Transverse colon (tissue), 4 donors: ENCODE results near the gene SLC35G2. TPM values are rescaled to one million over a fixed set of nuclear protein-coding genes. Genes with fewer than 3 reads are reported as not detected.

Experiments used
- total RNA-seq, 4 donors: library from RNA; depleted of rRNA; stranded (reverse); fragments of >200 nt; gene quantifications; one replicate each; pipeline ENCODE4 v1.1.0, GENCODE V29; 2016

Gene SLC35G2
- total RNA-seq, 4 donors from 2014 or later = 0.68 to 23.3 (median 2.1) TPM; not detected in 1

Other genes with a start within 250 kb of the SLC35G2 start
- gene STAG1, start 66.7 kb upstream of the SLC35G2 start, total RNA-seq = 10 to 100 TPM; 14.5 to 57.2 (median 42.2) TPM
- gene NCK1, start 43.1 kb downstream of the SLC35G2 start, total RNA-seq = 10 to 100 TPM in 3 of 4 donors, under 1 TPM in 1; 0.80 to 71.4 (median 45.2) TPM
- gene IL20RB, start 138.9 kb downstream of the SLC35G2 start, total RNA-seq = 1 to 10 TPM in 2 of 4 donors, under 1 TPM in 1, not detected in 1; 0.27 to 1.8 (median 1.7) TPM